Activated CD4-positive, alpha-beta T cell treated with anti-CD3 and anti-CD28 coated beads, Interleukin-2, amount 50 U/mL, for 24 hours (primary cell): ENCODE data around the gene MEGF11.
"Not testable (repeated sequence)": the region's sequence is repeated elsewhere in the genome, so short reads cannot be mapped to it uniquely, and the experiment has no call there.

Experiments used
- DNase-seq, 2 donors: peaks; one replicate each; pipeline ENCODE4 v3.0.0-alpha.2; 2020; ENCODE audit warnings: low read depth in 1 of 2, low spot score in 1 of 2

Gene MEGF11

DNA sequence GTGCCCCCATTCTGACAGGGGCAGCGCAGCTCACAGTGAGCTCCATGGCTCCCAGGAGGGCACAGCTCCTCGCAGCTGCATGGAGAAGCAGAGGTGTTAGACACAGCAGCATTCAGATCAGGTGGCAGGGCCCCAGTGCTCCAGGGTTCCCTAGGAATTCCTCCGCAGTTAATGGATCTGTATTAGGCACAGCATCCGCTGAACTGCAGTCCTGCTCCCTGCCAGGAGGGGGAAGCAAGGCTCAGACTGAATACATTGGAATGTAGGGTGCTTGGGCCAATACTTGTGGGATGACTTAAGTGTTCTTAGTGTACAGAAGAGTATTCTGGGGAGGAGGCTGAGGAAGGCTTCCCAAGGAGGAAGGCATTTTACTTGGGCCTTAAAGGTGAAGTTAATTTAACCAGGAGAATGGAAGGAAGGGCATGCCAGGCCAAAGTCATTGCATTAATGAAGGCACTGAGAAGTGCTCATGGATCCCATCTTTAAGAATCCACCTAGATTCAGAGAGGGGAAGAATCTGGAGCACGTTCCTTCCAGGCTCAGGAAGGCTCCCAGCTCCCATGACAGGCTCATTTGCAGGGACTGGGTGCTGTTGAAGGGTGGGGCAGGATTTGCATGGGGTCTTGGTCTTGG lies 272.6 kb downstream of the MEGF11 start:
- DNase-seq, result no peak

DNA sequence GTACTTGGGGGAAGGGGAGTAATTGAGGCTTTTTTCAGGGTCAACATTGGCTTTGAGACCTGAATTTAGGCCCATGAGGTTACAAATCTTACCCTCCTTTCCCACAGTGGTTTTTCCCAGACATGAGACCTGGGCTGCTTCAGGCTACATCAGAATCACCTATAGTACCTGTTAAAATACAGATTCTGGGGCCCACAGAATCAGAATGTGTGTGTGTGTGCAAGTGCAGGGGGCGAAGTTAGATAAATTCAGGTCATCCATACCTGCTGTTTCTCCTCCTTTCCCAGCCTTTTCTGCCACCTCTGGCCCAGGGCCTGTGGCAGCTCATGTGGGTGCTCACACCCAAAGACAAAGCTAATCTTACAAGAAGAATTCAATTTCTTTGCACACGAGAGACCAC lies 273.7 kb downstream of the MEGF11 start:
- DNase-seq, result no peak

DNA sequence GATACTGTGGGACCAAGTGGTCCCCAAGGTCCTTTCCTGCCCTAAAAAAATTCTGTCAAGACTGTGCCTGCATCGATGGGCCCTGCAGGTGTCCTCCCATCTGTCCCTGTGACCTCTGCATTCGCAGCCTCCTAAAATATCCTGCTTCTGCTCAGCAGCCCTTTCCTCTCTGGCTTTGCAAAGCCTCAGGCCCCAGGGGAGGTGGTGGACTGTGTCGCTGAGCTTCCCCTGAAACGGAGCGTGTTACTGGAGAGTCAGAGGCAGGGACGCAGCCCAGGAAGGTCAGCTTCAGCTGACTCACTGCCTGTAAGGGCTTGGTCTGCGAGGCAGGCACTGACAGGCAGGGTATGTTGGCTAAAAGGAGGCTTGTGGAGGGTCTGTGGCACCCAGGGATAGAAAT lies 274.2 kb downstream of the MEGF11 start:
- no peak for DNase-seq

DNA sequence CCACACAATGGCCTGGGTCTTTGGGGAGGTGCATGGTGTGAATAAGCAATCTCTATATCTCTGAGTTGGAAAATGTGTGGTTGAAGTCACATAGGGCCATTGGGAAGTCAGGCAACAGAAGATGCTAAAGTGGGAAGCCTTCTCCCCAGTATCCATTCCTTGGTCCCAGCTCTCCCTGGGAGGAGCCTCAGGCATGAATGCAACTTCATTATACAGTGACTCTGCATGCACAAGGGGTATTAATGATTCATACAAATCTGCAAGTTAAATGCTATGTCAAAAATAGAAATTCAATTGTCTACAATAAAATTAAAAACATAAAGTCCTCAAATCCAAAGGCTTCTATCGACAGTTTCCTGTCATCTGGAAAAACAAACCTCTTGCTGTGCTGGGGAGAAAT lies 275.4 kb downstream of the MEGF11 start:
- no peak for DNase-seq

DNA sequence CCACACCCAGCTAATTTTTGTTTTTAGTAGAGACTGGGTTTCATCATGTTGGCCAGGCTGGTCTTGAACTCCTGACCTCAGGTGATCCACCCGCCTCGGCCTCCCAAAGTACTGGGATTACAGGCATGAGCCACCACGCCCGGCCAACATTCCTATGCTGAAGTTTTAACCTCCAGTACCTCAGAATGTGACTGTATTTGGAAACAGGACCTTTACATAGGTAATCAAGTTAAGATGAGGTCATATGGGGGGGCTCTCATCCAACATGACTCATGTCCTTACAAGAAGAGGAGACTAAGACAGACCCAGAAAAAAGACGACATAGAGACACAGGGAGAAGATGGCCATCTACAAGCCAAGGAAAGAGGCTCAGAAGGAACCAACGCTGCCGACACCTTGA lies 277.4 kb downstream of the MEGF11 start:
- DNase-seq, result not testable (repeated sequence)

DNA sequence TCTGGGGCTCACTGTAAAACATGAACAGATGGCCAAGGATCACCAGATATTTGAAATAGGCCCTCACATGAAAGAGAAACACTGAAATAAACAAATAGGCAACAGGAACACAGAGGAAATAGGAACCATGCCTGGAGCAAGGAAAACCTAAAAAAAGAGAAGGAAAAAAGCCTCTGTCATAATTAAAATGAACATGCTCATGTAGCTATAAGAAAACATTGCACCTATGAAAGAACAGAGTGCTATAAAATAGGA lies 281.9 kb downstream of the MEGF11 start:
- no peak for DNase-seq

DNA sequence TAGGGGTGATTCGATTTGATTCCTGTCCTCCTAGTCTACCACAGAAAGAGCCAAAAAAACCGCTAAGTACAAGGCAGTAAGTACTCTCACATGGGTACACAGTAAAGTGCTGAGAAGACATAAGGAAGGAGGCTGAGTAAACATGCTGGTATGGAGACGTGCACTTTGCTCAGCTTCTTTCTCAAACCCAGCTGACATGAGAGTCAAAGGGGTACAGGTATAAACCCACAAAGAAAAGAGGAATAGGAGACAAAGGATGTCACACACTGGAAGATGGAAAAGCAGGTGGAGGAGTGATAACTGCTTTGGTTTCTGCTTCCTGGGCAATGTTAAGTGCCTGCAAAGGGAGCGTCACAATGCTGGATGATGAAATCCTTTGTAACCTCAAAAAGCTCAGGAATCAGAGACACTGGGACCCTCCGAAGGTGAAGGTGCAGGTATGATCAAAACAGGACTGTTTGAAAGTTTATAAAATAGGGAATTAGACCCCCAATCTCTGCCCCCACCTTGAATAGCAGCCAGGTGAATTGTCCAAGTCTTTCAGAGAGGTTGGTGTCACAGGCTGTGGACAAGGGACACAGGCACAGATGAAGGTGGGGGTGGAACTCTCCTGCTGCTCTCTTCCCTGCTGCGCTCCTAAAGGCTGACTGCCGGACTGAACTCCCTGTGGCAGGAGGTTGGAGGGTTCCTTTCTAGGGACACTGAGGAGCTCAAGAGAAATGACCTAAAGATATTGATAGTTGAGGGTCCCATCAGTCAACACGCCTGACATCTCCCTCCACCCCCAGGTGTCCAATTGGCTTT lies 282.4 kb downstream of the MEGF11 start:
- no peak for DNase-seq

DNA sequence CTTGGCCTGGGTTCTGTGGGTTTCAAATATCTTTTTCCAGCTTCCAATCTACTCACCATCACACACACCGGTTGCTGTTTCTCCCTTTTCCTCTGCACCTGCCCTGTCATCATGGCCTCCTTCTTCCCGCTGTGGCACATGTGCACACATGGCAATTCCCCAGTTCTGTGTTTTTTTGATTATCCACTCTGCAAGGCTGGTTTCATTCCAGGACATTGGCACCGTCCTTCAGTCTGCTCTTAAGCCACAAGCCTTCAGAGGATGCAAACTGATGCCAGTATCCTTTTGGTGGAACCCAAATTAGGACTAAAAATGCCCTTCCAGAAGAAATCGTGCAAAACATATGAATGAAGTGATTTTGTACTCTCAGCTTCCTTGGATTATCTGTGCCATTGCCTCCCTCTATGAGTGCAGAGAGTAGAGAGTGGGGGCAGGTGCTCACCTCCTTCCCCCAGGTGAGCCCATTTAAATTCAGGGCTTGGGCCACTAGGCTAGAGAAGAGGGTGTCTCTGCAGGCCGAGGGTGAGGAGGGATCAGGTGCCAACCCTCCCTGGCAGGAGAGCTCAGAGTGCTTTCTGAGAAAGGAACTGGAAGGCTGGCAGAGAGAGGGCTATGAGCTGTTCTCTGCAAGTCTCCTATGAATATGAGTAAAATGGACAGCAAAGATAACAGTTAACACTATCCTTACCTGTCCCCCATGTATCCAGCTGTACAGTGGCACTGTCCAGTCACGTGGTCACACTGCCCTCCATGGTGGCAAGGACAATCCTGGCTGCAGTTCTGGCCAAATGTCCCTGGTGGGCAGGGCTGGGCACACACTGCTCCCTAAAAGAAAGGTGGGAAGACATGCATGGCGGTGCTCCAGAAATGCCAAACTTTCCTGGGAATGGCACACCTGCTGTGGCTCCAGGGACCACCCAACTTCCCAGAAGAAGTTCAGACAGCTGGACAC lies 283.4 kb downstream of the MEGF11 start:
- no peak for DNase-seq

DNA sequence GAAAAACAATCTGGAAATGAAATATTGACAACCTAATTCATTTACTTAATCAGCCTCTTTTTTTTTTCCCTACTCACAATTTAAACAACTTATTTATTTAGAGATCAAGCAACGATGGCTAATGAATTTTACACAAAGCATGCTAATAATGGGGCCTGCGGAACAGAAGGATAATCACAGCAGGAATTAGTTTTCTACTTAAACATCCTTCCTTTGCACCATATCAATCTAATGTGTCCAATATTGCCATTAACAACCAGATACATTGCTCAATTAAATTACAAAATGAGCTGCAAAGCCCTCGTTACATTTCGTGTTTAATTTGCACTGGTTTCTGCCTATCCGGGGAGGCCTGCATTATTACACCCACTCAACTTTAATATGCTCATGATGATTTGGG lies 285.0 kb downstream of the MEGF11 start:
- DNase-seq, result no peak

DNA sequence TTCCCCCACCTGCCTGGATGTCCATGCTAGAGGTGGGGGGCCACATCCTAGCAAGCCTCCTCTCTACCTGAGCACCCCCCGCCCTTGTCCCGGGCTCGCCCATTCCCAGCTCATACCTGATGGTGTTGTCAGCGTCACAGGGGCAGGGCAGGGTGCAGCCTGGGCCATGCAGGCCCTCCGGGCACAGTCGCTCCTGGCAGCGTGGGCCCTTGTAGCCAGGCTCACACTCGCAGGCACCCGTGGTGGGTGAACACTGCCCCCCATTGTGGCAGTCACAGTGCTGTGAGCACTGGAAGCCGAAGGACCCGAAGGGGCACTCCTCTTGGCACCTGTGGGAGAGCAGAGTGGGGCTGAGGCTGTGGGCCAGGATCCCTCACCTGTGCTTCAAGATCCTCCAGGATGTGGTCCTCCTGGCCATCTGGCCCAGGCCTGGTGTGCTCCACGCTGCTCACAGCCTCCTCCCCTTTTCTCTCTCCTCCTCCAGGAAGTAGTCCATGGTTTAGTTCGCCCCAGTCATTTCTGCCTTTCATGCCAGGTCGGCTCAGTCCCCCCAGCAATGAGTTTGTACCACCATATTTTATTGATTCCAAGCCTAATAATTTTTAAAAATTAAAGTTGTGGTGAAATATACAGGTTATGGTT lies 288.6 kb downstream of the MEGF11 start:
- DNase-seq, result no peak

DNA sequence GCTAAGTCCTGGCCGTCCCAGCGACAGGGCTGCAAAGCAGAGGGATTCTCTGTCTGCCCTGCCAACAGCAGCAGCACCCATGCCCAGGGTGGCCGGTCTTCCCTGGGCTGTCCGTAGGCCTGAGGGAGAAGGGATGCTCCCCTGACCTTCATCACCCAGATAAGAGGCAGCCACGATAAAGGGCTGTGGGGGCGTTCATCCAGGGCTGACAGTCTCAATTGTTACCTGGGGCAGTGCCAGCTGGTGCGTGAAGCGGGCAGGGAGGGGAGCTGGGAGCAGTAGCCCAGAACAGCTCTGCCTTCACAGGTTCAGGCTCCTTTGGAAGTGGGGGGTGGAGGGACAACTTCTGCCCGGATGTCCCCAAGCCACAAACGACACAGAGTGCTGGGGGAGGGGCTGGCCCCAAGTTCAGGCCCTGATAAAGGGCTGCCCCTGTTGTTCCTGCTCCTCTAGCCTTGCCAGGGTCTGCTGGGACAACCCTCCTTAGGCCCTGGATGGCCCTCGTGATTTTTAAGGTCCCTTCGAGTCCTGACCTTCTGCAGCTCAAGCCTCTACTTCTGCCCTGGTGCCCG lies 289.6 kb downstream of the MEGF11 start:
- no peak for DNase-seq

DNA sequence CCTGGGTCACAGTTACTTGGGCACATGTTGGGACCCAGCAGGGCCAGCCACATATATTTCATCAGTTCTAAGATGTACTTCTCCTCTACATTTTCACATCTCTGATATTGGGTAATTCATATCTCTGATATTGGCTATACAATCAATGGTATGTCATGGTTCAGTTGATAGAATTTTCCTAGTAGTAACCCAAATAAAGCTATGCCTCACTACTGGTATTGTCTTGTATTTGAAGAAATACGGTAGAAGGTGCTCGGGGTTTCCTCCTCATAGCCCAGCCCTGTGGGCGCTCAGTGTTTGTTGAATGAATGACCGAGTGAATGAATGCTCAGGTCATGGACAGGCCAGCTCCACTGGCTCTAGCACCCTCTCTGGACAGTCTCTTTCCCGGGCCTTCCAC lies 290.2 kb downstream of the MEGF11 start:
- no peak for DNase-seq

DNA sequence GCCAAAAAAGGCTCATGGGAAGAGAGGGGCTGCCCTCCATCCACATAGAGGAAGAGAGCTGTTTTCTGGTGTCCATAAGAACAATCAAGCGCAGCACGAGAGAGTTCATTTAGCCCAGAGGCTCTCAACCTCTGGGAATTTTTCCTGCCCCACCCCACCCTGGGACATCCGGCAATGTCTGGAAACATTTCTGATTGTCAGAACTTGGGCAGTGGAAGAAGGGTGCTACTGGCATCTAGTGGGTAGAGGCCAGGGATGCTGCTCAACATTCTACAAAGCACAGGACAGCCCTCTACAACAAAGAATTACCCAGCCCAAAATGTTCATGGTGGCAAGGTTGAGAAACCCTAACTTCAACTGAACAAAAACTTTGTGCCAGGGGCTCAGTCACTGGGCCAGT lies 291.4 kb downstream of the MEGF11 start:
- DNase-seq, result no peak

DNA sequence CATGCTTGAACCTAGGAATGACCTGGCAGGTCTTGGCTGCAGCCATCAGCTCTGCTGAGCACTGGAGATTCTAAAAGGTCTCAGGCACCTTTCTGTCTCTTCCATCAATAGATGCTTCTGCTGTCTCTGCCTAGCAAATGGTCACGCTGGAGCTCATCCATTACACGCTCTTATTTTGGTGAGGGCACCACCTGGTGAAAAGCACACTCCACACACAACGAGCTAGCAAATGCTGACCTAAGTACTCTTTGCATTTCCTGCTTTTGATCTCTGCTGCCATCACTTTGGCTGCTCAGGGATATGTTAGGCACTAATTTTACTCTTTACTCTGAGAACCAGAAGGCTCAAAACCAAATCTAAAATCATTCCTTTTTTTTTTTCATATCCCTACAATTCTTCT lies 293.0 kb downstream of the MEGF11 start:
- no peak for DNase-seq

DNA sequence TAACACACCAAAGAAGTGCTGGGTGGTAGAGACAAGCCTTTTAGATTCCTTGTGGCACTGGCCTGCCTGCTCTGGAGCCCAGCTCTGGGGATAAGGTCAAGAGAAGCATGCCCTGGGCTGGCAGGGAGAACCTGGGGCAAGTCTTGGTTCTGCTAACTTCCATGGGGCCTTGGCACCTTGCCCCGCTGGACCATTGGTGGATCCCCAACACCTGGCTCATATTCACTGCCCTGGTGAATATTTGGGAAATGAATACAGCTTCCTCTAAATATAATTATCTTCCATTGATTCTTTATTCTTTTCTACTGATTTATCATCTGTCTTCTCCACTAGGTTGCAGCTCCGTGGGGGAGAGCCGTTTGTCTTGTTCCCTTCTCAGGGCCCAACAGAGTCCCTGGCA lies 294.7 kb downstream of the MEGF11 start:
- DNase-seq, result no peak

DNA sequence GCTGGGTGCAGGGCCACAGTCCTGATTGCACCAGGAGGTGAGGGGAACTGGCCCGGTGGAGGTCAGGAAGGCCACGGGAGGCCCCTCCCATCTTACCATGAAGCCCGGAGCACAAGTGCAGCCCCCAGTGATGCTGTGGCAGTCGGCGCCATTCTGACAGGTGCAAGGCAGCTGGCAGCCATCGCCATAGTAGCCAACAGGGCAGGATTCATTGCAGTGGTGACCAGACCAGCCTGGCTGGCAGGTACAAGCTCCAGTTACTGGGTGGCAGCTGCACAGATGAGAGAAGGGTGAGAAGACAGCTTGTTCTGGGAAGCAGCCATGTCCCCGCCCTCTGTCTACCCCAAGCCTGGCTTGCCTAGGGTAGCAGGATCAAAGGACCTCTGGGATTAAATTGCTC lies 296.1 kb downstream of the MEGF11 start:
- no peak for DNase-seq

DNA sequence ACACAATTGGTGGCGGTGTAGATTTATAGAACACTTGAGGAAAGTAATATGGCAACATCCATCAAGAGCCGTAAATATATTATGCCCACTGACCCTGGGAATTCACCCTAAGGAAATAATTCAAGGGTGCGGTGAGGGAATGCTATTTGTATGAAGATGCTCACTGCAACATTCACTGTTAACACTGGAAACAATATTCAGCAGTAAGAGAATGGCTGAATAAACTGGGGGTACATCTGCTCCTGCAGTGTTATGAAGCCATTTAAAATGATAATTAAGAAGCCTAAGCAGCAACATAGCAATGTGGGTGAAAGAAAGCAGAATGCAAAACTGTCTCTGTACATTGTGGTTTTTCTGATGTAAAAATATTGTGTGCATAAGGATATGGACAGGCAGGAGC lies 296.7 kb downstream of the MEGF11 start:
- no peak for DNase-seq

DNA sequence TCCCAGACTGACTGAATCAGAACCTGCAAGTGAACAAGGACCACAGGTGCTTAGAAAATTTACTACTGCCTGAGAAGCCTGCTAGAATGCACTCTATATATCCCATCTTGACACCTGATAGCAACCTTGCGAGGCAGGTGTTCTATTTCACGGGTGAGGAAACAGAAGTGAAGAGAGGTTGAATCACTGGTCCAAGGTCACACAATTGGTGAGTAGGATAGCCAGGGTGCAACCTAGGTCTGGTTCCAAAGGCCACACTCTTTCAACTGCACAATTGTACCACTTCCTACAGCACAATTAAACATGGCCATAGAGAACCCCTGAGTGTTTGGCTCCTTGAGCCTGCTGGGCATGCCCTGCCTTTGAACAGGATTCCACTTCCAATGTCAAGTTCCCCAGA lies 297.2 kb downstream of the MEGF11 start:
- no peak for DNase-seq

DNA sequence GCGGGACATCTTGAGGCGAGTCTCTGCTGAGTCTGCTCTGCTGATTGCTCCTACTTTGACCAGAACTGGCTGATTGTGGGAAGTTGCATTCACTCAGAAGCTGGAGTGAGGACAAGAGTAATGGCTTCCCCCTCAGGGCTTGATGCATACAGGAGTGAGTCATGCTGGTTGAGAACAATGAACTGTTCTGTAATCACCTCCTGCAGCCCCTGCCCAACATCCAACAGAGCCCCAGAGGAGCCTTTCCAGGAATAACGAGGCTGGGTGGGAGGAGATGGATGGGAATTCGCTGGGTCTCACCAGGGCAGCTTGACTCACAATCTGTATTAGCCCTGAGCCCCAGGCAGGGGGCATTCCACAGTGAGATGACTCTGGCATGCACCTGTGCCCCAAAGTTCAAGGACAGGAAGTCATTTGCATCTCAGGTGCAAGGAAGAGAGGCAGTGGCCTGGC lies 299.2 kb downstream of the MEGF11 start:
- DNase-seq, result no peak

DNA sequence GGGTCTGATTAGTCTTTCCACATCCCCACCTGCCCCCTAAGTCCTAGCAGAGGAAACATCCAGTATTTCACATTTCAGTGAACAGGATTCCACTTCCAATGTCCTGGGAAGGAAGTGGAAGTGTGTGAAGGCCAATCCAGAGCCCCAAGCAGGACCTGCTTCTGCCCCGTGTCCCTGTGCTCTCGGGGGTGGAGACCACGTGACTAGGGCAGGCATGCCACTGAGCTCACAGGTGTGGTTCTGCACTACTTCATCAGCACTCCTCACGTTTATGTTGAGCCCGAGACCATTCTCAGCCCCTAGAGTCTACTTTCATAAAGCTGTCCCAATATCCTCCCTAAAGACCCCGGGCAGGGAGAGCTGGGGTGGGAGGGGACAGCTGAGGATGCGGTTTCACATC lies 299.9 kb downstream of the MEGF11 start:
- DNase-seq, result no peak

DNA sequence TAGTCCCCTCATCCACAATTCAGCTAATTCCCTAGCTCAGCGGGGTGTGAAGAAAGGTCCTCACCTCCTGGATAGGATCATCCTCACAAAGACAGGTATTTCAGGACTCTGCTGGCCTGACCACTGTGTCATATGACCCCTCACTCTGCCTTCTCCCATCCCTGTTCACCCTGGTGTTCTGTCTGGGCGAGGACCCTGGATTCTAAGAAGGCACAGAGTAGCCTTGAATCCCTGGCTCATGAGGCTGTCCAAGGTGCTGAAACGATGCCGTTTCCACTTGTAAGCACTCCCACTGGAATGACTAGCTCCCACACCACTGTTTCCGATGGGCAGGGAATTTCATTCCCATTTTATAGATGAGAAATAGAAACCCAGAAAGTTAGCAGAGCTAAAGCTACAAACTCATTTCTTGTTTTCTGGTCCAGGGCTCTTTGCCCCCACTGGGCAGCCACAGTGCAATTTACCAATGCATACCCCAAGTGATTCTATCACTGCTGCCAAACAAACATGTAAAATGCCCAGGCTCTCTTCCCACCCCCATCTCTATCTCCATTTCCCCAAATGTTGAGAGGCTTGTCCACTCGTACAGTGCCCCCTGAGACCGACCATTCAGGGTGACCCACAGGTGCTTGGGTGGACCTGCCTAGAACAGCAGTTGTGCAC lies 301.0 kb downstream of the MEGF11 start:
- no peak for DNase-seq
